Eye (tissue), 1 donor: ENCODE data around the gene TMEM138.
"Not testable (repeated sequence)": the region's sequence is repeated elsewhere in the genome, so short reads cannot be mapped to it uniquely, and the experiment has no call there.

Experiments
- DNase-seq: peaks from one replicate; pipeline ENCODE4 v3.0.0-alpha.2; 2015

Gene TMEM138

GRCh38 chr11:61367406-61367805 lies 5.2 kb downstream of the TMEM138 start:
- DNase-seq, result no peak

DNA sequence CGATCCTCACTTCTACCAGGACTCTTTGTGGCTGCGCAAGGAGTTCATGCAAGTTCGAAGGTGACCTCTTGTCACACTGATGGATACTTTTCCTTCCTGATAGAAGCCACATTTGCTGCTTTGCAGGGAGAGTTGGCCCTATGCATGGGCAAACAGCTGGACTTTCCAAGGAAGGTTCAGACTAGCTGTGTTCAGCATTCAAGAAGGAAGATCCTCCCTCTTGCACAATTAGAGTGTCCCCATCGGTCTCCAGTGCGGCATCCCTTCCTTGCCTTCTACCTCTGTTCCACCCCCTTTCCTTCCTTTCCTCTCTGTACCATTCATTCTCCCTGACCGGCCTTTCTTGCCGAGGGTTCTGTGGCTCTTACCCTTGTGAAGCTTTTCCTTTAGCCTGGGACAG lies 6.5 kb downstream of the TMEM138 start:
- DNase-seq, result no peak

- no peak for DNase-seq
Measured at GRCh38 chr11:61369372-61370348, 7.5 kb downstream of the TMEM138 start.

DNA sequence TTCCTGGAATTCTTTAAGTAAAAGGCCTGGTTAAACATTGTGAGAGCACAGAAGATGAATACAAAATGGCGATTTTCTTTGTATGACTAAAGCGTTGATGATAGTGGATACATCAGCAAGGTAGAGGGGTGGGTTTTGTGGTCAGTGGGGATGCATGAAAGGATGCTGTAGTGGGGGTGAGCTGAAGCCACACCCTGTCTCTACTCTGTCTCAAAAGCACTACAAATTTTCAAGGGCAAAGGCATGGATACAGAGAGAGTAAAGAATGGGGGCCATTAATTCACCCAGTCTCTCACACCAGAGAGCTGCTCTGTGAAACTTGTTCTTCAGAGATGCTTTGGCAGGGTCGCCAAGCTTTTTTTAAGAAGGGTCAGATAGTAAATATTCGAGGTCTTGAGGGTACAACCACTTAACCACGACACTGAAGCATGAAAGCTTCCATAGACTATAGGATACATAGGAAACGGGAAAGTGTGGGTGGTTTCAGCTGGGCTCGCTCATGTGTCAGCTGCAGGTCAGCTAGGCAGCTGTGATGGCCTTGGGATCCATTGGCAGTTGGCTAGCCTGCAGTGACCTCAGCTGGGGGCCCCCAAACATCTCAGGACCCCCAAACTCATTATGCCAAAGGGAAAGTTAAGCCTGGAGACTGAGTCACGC lies 8.3 kb downstream of the TMEM138 start:
- no peak for DNase-seq

DNA sequence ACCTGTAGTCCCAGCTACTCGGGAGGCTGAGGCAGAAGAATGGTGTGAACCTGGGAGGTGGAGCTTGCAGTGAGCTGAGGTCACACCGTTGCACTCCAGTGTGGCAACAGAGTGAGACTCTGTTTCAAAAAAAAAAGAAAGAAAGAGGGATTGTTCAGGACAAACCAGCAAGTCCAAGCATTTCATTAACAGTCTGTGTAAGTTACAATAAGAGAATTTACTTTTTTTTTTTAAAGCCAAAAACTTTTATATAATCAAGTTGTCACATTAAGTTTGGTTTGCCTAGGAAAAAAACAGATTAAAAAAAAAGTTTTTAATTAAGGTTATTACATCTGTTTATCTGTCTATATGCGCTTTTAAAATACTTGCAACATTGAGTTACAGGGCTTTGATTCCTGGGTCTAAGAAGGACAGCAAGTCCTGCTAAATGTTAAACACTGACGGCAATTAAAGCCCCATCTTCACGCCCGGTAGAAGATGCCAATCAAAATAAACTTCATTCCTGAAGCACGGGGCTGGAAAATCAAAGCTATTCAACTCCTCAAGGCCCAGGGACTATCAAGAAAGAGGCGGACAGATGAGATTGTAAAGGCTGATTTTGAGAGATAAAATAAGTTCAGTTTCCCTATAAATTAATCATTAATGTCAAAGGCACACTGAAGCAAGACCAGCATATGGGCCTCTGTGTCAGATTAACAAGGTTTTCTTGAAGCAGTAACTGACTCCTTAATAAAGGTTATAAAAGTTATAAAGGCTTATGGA lies 10.7 kb downstream of the TMEM138 start:
- DNase-seq, result peak; percentile 32

DNA sequence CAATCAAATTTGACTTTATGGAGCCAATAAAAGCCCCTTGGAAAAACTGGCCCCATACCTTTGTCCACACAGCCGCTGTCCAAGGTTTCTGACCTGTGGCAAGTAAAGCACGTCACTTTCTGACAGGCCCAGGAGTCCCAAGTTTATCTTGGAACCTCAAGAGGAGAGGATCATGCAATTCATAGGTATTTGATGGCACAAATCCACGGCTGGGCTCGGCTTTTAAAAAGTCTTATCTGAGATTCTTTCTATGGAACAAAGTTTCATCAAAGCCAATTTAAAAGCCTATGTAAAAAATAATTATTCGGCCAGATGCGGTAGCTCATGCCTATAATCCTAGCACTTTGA lies 13.6 kb downstream of the TMEM138 start:
- DNase-seq, result no peak

DNA sequence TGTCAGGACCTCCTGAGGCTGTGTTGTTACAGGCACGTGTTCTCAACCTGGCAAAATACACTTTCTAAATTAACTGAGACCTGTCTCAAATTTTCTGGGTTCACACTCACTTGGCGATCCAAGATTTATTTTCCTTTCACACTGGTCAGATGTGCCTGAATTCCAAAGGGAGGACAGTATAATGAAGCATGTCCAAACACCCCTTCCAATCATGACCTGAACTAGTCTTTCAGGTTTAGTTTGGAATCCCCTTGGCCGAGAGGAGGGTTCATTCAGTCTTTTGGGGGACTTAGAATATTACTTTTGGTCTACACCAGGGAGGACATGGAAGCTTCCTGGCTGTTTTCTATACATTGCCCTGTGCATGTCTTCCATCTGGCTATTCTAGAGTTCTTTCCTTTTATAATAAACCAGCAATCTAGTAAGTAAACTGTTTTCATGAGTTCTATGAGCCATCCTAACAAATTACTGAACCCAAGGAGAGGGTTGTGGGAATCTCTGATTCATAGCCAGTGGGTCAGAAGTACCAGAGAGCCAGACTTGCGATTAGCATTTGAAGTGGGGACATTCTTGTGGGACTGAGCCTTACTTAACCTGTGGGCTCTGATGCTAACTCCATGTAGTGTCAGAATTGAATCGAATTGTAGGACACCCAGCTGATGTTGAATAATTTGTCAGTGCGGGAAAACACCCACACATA lies 15.4 kb downstream of the TMEM138 start:
- DNase-seq, result no peak

DNA sequence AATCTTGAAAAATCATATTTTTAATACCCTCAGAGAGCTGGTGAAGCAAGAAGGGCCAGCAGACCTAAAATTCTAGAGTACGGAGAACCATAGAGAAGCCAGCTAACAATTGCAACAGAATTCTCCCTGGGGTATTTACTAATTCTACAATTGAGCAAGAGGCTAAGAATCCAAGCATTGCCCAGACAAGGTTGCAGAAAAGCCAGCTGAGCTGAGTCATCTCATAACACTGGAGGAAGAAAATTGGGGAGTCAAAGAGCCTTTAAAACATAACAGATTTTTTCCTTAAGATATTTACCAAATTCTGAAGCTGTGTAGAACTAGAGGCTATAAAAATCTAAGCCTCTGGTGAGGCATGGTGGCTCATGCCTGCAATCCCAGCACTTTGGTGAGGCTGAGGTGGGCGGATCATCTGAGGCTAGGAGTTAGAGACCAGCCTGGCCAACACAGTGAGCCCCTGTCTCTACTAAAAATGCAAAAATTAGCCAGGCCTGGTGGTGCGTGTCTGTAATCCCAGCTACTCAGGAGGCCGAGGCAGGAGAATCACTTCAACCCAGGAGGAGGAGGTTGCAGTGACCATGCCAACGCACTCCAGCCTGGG lies 16.6 kb downstream of the TMEM138 start:
- no peak for DNase-seq

DNA sequence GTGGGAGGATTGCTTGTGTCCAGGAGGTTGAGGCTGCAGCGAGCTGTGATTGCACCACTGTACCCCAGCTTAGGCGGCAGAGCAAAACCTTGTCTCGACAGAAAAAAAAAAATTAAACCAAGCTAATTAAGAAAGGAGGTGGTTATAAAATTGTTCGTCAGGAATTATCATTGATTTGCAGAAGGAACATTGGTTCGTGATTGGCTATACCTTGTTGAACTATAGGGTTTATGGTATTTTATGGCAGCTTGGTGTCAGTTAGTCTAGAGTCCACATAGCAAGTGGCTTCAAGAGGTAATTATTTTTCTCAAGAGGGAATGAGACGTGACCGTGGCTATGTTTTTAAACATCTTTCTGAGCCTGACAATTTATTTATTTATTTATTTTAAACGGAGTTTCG lies 18.7 kb downstream of the TMEM138 start:
- no peak for DNase-seq

GRCh38 chr11:61383859-61384258 lies 21.7 kb downstream of the TMEM138 start:
- not testable (repeated sequence) for DNase-seq

DNA sequence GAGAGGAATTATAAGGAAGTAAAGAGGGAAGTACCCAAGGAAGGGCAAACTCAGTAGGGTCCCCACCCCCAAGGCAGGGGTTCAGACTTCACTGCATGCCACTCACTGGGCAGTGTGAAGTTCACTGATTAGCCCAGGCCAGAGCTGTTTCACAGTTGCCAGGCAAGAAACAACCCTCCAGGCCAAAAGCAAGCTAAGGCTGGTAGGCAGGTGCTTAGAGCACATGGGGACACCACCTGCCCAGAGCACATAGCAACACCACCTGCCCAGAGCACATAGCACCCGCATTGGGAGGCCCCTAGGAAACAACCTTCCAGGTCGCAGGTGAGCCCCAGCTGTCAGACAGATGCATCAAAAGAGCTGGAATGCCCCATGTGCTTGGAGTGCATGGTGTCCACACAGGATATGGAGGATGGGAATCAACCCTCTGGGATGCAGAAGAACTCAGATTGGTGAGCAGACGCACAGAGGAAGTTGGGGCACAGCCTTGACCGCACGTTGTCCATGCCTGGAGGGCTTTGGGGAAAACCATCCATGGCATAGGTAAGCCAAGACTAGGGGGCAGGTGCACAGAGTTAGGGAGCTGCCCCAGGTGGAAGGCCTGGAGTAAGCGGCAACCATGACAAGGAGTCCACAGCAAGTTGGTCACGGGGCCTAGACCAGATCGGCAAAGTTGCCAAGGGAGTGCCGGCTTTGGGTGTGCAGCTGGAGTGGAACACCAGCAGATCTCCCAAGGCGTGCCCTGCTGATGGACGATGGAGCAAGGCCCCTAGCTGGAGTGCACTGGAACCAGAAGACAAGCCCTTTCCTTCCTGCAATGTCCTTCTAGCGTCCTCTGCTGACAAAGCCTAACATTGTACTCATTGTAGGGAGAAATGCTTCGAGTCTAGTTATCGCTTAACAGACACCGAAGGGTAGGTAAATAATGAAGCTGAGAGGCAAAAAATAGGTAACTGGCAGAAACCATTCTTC lies 22.4 kb downstream of the TMEM138 start:
- no peak for DNase-seq

GRCh38 chr11:61390161-61390560 lies 28.0 kb downstream of the TMEM138 start:
- no peak for DNase-seq

DNA sequence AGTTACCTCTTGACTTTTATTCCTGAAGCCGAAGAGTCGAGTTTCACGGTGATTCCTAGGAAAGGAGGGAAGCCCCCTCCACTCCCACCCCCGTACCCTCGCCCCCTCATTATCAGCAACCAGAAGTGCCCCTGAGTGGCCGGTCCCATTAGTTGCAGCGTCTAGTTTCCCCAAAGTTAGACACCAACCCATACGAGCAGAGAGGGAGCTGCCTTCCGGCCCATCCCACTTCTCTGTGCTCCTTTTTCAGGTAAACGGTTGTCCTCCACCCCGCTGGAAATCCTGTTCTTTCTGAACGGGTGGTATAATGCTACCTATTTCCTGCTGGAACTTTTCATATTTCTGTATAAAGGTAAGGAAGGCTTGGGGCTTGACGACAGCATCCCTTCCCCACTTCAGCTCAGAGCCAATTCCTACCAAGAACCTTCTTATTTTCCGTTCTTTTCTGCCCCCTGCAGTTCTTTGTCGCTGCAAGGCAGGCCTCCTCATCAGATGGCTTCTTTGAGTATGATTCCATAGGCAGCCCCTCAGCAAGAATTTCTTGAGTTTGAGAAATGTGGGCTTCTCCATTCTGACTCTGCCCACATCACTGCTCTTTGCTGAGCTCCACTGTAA lies 30.9 kb downstream of the TMEM138 start:
- DNase-seq, result peak; percentile 43

DNA sequence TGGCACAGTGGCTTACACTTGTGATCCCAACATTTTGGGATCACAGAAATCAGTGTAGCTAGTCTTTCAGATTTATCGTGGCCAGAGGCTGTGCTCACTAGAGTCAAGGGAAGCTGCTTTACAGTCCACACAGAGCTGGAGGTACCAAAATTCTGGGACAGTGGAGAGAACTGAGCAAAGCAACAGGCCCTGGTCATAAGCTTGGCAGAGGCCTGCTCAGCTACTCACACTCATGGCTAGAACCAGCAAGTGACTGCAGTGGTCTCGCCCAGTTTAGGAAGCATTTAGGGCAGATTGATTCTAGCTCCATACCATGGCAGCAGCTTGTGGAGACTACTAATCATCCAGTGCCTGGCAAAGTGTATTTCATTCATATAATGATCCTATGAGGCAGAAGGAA lies 39.0 kb downstream of the TMEM138 start:
- no peak for DNase-seq

DNA sequence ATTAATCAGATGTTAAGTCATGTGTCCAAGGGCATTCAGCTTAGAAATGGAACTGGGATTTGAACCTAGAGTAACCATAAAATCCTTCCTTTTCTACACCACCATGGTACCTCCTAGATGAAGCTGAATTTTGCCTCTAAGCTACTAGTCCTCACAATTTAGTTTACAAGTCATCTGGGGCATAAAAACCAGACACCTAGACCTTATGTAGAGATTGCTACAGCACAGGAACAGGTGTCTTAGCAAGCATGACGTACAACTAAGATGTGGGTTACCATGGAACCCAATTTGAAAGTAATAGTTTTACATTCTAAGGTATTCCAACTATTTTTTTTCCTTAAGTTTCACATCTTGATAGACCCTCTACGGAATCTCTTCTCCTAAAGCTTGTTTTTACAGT lies 39.4 kb downstream of the TMEM138 start:
- DNase-seq, result no peak

GRCh38 chr11:61403658-61404057 lies 41.5 kb downstream of the TMEM138 start:
- no peak for DNase-seq

DNA sequence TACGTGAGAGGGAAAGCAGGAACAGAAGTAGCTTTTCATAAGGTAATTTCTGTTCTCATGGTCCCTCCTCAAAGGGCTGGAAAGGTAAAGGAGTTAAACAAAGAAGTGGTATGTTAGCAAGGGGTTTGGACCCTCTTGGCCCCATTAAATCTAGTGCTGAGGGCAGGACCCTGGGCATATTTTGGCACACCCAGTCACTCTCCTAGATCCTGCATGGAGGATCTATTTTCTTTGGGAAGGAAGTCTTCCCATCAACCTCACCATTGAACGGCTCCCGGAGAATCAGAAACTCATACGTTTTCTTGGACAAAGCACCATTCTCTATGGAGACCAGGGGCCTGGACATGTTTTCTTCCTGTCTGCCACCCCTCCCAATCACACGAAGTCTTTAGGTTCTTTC lies 41.9 kb downstream of the TMEM138 start:
- no peak for DNase-seq

GRCh38 chr11:61404641-61405040 lies 42.5 kb downstream of the TMEM138 start:
- DNase-seq, result no peak

GRCh38 chr11:61406067-61406466 lies 43.9 kb downstream of the TMEM138 start:
- no peak for DNase-seq

GRCh38 chr11:61406991-61407728 lies 45.0 kb downstream of the TMEM138 start:
- no peak for DNase-seq
